IgD-negative memory B cell (primary cell): ENCODE measurements around the gene BABAM2. TPM values are rescaled to one million over a fixed set of nuclear protein-coding genes. Genes with fewer than 3 reads are reported as not detected.

Source experiments
- H3K27ac Mint-ChIP-seq, 3 donors: one replicate each; pipeline ENCODE4 v1.8.0; 2020 to 2022; ENCODE audit warnings: mild to moderate bottlenecking in 3 of 3, mixed read lengths in 3 of 3, moderate library complexity in 1 of 3
- H3K27me3 Mint-ChIP-seq: one replicate; pipeline ENCODE4 v1.8.0; 2021; ENCODE audit warnings: mixed read lengths
- H3K36me3 Mint-ChIP-seq: one replicate; pipeline ENCODE4 v1.8.0; 2020; ENCODE audit warnings: mild to moderate bottlenecking, mixed read lengths
- H3K4me1 Mint-ChIP-seq, 3 donors: one replicate each; pipeline ENCODE4 v1.8.0; 2020 to 2022; ENCODE audit warnings: mixed read lengths in 3 of 3, mild to moderate bottlenecking in 1 of 3
- H3K4me3 Mint-ChIP-seq, 4 donors: one replicate each; pipeline ENCODE4 v1.8.0; 2020 to 2022; ENCODE audit warnings: mild to moderate bottlenecking in 4 of 4, mixed read lengths in 4 of 4, moderate library complexity in 3 of 4
- H3K9me3 Mint-ChIP-seq, 3 donors: one replicate each; pipeline ENCODE4 v1.8.0; 2020 to 2021; ENCODE audit warnings: mixed read lengths in 3 of 3, mild to moderate bottlenecking in 1 of 3
- polyA plus RNA-seq: library from polyadenylated mRNA; unstranded; fragments of 300-500 nt; fragmentation: Illumina TruSeq; gene quantifications from one replicate; pipeline ENCODE4 v1.2.3, GENCODE V29; 2021

The BABAM2 gene
- polyA plus RNA-seq, 1 donor from 2014 or later: 57.9 TPM

DNA sequence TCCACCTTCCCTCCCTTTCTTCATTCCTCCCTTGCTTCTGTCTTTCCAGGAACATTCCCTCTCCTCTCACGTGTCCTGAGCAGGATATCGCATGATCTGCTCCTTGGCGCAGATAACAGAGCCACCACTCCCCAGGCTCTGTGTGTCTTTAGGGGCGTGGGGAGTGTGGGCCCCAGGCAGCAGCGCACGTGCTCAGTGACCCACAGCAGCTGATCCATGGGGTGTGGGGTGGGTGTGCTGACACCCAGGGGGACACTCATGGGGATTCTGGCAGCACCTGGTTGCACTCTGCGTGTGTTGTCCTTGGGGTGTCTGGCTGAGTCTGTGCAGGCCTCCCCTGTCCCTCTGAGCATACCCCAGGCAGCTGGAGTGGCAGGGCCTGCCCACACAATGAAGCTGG is 492.2 kb downstream of the BABAM2 start:
- Mint-ChIP-seq H3K9me3 (no peaks in the 10 kb centered on the region), H3K4me3 (no peak overlapping the region), H3K4me1 (peaks cover 7 to 9% (median 8%) of the 10 kb centered on the region in 3 donors), H3K27me3 (peaks cover 10% of the 10 kb centered on the region), H3K36me3 (no peaks in the 10 kb centered on the region), H3K27ac (no peak overlapping the region)

DNA sequence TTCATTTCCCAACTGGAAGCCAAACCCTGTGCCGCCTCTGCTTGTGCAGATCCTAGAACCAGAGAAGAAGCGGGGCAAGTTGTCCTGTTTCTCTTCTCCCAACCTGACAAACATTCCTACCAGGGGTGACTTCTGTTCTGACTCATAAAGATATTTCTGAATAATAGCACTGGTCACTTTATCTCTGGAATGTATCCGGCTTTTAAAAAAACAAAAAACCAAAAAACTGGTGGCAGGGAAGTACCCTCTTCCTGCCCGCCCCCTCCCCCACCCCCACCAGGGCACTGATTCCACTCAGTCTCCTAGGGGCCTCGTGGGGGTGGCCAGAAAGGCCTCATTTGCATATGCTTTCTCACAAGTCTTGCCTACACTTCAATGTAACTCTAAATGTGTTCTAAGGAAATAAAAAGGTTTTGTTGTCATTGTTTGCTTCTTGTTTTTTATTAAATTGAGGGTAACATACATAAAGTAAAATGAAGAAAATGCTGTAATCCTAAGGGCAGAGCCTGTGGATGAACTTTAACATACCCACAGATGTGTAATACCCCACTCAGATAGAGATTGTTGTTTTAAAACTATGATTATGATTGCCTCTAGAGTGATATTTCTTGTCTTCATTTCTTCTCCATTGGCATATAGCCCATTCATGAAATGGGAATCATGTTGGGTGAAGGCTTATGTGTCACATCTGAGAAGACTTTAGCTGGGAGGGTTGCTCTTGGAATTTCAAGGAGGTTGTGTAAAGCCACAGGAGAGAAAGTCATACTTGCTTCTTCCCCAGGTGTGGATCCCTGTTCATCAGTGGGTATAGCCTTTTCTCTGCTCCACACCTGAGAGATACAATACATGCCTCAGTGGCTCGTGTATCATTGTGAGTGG is 496.8 kb downstream of the BABAM2 start:
- Mint-ChIP-seq H3K4me1 (peaks cover 5 to 8% (median 5%) of the 10 kb centered on the region in 3 donors), H3K9me3 (no peaks in the 10 kb centered on the region), H3K27ac (no peak overlapping the region), H3K36me3 (no peaks in the 10 kb centered on the region), H3K4me3 (peak overlapping the region in 1 of 4 donors; percentile 34), H3K27me3 (peaks cover 9% of the 10 kb centered on the region)

Other genes starting within 250 kb of the BABAM2 start
- 15.4 TPM for gene SUPT7L, start 227.1 kb upstream of the BABAM2 start, polyA plus RNA-seq
- gene SLC4A1AP, start 226.8 kb upstream of the BABAM2 start, polyA plus RNA-seq: 20.7 TPM
- gene MRPL33, start 119.0 kb upstream of the BABAM2 start, polyA plus RNA-seq: 176 TPM
- gene RBKS, start 342 bp upstream of the BABAM2 start, polyA plus RNA-seq: 7.5 TPM